ENCODE results near the gene ATP5F1B. TPM values are rescaled to one million over a fixed set of nuclear protein-coding genes. Genes with fewer than 3 reads are reported as not detected.

The ATP5F1B gene
- total and polyA plus RNA-seq, 2 donors from 2014 or later, result 568 to 1,584 TPM

GRCh38 chr12:56671608-56672007 is 25.8 kb upstream of the ATP5F1B start:
- Histone ChIP-seq H3K27ac (ENCODE audit: low read depth in 2 of 2, low read length in 2 of 2) (no peak overlapping the region), H3K9ac (ENCODE audit: low read length in 3 of 3) (no peak overlapping the region), H3K9me3 (ENCODE audit: control insufficient read depth in 2 of 3, insufficient read depth in 1 of 3, low read length in 3 of 3) (no peaks in the 10 kb centered on the region), H3K4me1 (ENCODE audit: control insufficient read depth in 2 of 3, insufficient read depth in 2 of 3, low read depth in 1 of 3, low read length in 3 of 3) (peaks cover 0 to 3% (median 0%) of the 10 kb centered on the region in 3 donors), H3K4me3 (ENCODE audit: low read length in 3 of 3) (no peak overlapping the region), H3K27me3 (ENCODE audit: control insufficient read depth, insufficient read depth, low read length) (no peaks in the 10 kb centered on the region), H3K36me3 (ENCODE audit: control insufficient read depth in 2 of 3, insufficient read depth in 3 of 3, low read length in 3 of 3) (peaks cover 10 to 38% (median 14%) of the 10 kb centered on the region in 3 donors)
- intact Hi-C loops (cut with DNase I), result no loop called here
- FAIRE-seq, result no peak
- no peak for TF ChIP-seq CTCF (IDR thresholded peaks at IDR 0.05; ENCODE audit: borderline replicate concordance, extremely low read depth, insufficient read depth)
- DNase-seq, result no peak

- H3K9ac ChIP-seq (ENCODE audit: low read length in 3 of 3), result no peak overlapping the region
- peaks cover 10 to 44% (median 17%) of the 10 kb centered on the region in 3 donors for H3K36me3 ChIP-seq (ENCODE audit: control insufficient read depth in 2 of 3, insufficient read depth in 3 of 3, low read length in 3 of 3)
- FAIRE-seq (no peak), DNase-seq (peak in 1 of 5 donors; percentile 13)
- no peaks in the 10 kb centered on the region for H3K9me3 ChIP-seq (ENCODE audit: control insufficient read depth in 2 of 3, insufficient read depth in 1 of 3, low read length in 3 of 3)
- H3K27ac ChIP-seq (ENCODE audit: low read depth in 2 of 2, low read length in 2 of 2), result no peak overlapping the region
- H3K4me3 ChIP-seq (ENCODE audit: low read length in 3 of 3), result no peak overlapping the region
- H3K4me1 ChIP-seq (ENCODE audit: control insufficient read depth in 2 of 3, insufficient read depth in 2 of 3, low read depth in 1 of 3, low read length in 3 of 3), result peaks cover 0 to 3% (median 0%) of the 10 kb centered on the region in 3 donors
- no peaks in the 10 kb centered on the region for H3K27me3 ChIP-seq (ENCODE audit: control insufficient read depth, insufficient read depth, low read length)
- intact Hi-C loops (cut with DNase I), result no loop called here
- TF ChIP-seq CTCF (IDR thresholded peaks at IDR 0.05; ENCODE audit: borderline replicate concordance, extremely low read depth, insufficient read depth), result no peak
These were observed 25.1 kb upstream of the ATP5F1B start for GRCh38 chr12:56670836-56671235.

GRCh38 chr12:56668197-56668457 is 22.3 kb upstream of the ATP5F1B start:
- Histone ChIP-seq H3K4me1 (ENCODE audit: control insufficient read depth in 2 of 3, insufficient read depth in 2 of 3, low read depth in 1 of 3, low read length in 3 of 3) (no peaks in the 10 kb centered on the region), H3K36me3 (ENCODE audit: control insufficient read depth in 2 of 3, insufficient read depth in 3 of 3, low read length in 3 of 3) (peaks cover 12 to 54% (median 24%) of the 10 kb centered on the region in 3 donors), H3K27ac (ENCODE audit: low read depth in 2 of 2, low read length in 2 of 2) (no peak overlapping the region), H3K9me3 (ENCODE audit: control insufficient read depth in 2 of 3, insufficient read depth in 1 of 3, low read length in 3 of 3) (no peaks in the 10 kb centered on the region), H3K27me3 (ENCODE audit: control insufficient read depth, insufficient read depth, low read length) (no peaks in the 10 kb centered on the region), H3K9ac (ENCODE audit: low read length in 3 of 3) (no peak overlapping the region), H3K4me3 (ENCODE audit: low read length in 3 of 3) (no peak overlapping the region)
- FAIRE-seq, result no peak
- no peak for TF ChIP-seq CTCF (IDR thresholded peaks at IDR 0.05; ENCODE audit: borderline replicate concordance, extremely low read depth, insufficient read depth)
- no peak for DNase-seq
- intact Hi-C loops (cut with DNase I), result no loop called here

DNA sequence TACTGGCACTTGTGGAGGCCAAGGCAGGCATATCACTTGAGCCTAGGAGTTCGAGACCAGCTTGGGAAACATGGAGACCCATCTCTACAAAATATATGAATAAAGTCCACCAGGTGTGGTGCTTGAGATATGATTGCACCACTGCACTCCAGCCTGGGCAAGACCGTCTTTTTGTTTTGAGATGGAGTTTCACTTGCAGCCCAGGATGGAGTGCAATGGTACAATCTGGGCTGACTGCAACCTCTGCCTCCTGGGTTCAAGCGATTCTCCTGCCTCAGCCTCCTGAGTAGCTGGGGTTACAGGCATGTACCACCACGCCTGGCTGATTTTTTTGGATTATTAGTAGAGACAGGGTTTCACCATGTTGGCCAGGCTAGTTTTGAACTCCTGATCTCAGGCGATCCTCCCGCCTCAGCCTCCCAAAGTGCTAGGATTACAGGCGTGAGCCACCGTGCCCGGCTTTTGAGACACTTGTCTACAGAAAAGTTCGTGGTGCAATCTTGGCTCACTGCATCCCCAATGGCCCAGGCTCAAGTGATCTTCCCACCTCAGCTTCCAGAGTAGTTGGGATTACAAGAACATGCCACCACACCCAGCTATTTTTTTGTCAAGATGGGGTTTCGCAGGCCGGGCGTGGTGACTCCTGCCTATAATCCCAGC is 16.3 kb upstream of the ATP5F1B start:
- H3K36me3 ChIP-seq (ENCODE audit: control insufficient read depth in 2 of 3, insufficient read depth in 3 of 3, low read length in 3 of 3), result peaks cover 6 to 28% (median 11%) of the 10 kb centered on the region in 3 donors
- no peak for FAIRE-seq
- intact Hi-C loops (cut with DNase I), result no loop called here

More for the DNA sequence above, 16.3 kb upstream of the ATP5F1B start:
- no peak for DNase-seq
- Histone ChIP-seq H3K27ac (ENCODE audit: low read depth in 2 of 2, low read length in 2 of 2) (no peak overlapping the region), H3K27me3 (ENCODE audit: control insufficient read depth, insufficient read depth, low read length) (no peaks in the 10 kb centered on the region), H3K9me3 (ENCODE audit: control insufficient read depth in 2 of 3, insufficient read depth in 1 of 3, low read length in 3 of 3) (no peaks in the 10 kb centered on the region), H3K4me1 (ENCODE audit: control insufficient read depth in 2 of 3, insufficient read depth in 2 of 3, low read depth in 1 of 3, low read length in 3 of 3) (no peaks in the 10 kb centered on the region), H3K4me3 (ENCODE audit: low read length in 3 of 3) (no peak overlapping the region), H3K9ac (ENCODE audit: low read length in 3 of 3) (no peak overlapping the region)
- TF ChIP-seq CTCF (IDR thresholded peaks at IDR 0.05; ENCODE audit: borderline replicate concordance, extremely low read depth, insufficient read depth), result no peak

Data from kidney (tissue), 14 donors.